Left ventricle myocardium inferior (tissue), 1 donor: ENCODE results near the gene WNT3A. TPM values are rescaled to one million over a fixed set of nuclear protein-coding genes. Genes with fewer than 3 reads are reported as not detected.
A peak's percentile ranks its signal among the peaks of the same experiment; 100 is the strongest.

ENCODE experiments used
- DNase-seq: peaks from one replicate; pipeline ENCODE4 v3.0.0-alpha.2; 2020
- H3K27ac ChIP-seq: fragments of 200-600 bp; replicated peaks from 2 replicates; pipeline ENCODE4 v1.8.0; 2021
- H3K27me3 ChIP-seq: fragments of 200-600 bp; 2 replicates; pipeline ENCODE4 v1.8.0; 2021; ENCODE audit warnings: low read depth
- H3K36me3 ChIP-seq: fragments of 200-600 bp; 2 replicates; pipeline ENCODE4 v1.8.0; 2021
- H3K4me1 ChIP-seq: fragments of 200-600 bp; 2 replicates; pipeline ENCODE4 v1.8.0; 2021
- H3K4me3 ChIP-seq: fragments of 200-600 bp; 2 replicates; pipeline ENCODE4 v1.8.0; 2021; ENCODE audit warnings: mild to moderate bottlenecking, moderate library complexity
- H3K9me3 ChIP-seq: fragments of 200-600 bp; replicated peaks from 2 replicates; pipeline ENCODE4 v1.8.0; 2021
- intact Hi-C: fragments of 100-400 bp; cut with micrococcal nuclease; formaldehyde crosslinking; loops from one replicate; pipeline ENCODE4 v1.11.0; 2022
- microRNA-seq: library from miRNA; unstranded; fragments of <30 nt; microRNA quantifications from one replicate; pipeline ENCODE4 v1.2.0, GENCODE V29; 2020
- total RNA-seq: library from RNA; stranded (reverse); fragmentation: NEBNext Ultra II Directional; extraction: Animal tissue kit (Norgen Biotek cat#: 25700); gene quantifications from one replicate; pipeline ENCODE4 v1.2.1, GENCODE V29; 2021
- TF ChIP-seq, protein P1 (sequence below): fragments of 200-600 bp; IDR thresholded peaks from 2 replicates; pipeline ENCODE4 v1.8.0; 2021; ENCODE audit warnings: antibody characterized with exemption, mild to moderate bottlenecking, borderline replicate concordance
- donor health status: DM: no; HTN: yes; CAD: no; lungs with severe emphysema.

Gene WNT3A
- total RNA-seq, 1 donor from 2014 or later, result not detected

DNA sequence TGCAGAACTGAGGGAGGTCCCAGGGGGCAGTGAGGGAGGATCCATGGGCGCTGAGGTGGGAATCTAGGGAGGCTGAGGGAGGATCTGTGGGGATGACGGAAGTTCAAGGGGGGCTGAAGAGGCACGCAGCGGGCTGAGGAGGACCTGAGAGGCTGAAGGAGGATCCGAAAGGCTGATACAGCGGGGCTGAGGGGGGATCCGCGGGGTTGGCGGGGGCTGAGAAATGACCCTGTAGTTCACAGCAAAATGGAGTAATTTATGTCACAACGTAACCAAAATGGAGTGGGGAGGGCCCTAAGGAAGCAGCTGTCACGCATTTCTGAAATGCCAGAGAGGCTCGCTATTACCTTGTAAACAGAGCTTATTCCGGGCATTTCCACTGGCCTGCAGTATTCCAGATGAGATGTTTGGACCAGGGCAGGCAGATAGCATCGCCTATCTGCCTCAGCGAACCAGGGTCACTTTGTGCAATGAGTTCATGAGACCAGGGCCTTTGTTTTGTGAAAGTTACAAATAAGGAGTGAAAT is 103.2 kb downstream of the WNT3A start:
- peak overlapping the region; percentile 100 for H3K4me3 ChIP-seq
- peak overlapping the region; percentile 92 for H3K27ac ChIP-seq
- no peaks in the 10 kb centered on the region for H3K9me3 ChIP-seq
- H3K27me3 ChIP-seq, result no peaks in the 10 kb centered on the region
- peaks cover 24% of the 10 kb centered on the region for H3K36me3 ChIP-seq
- peaks cover 32% of the 10 kb centered on the region for H3K4me1 ChIP-seq
- DNase-seq, result no peak
- TF ChIP-seq, protein P1, sequence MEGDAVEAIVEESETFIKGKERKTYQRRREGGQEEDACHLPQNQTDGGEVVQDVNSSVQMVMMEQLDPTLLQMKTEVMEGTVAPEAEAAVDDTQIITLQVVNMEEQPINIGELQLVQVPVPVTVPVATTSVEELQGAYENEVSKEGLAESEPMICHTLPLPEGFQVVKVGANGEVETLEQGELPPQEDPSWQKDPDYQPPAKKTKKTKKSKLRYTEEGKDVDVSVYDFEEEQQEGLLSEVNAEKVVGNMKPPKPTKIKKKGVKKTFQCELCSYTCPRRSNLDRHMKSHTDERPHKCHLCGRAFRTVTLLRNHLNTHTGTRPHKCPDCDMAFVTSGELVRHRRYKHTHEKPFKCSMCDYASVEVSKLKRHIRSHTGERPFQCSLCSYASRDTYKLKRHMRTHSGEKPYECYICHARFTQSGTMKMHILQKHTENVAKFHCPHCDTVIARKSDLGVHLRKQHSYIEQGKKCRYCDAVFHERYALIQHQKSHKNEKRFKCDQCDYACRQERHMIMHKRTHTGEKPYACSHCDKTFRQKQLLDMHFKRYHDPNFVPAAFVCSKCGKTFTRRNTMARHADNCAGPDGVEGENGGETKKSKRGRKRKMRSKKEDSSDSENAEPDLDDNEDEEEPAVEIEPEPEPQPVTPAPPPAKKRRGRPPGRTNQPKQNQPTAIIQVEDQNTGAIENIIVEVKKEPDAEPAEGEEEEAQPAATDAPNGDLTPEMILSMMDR, result no peak
- intact Hi-C loops, result no loop called here

- H3K36me3 ChIP-seq, result peaks cover 23% of the 10 kb centered on the region
- H3K9me3 ChIP-seq, result no peaks in the 10 kb centered on the region
- peaks cover 30% of the 10 kb centered on the region for H3K4me1 ChIP-seq
- no peak overlapping the region for H3K27ac ChIP-seq
- H3K27me3 ChIP-seq, result no peaks in the 10 kb centered on the region
- TF ChIP-seq, protein P1, result no peak
- no peak for DNase-seq
- H3K4me3 ChIP-seq, result peak overlapping the region; percentile 100
- intact Hi-C loops, result no loop called here
Observed at GRCh38 chr1:228110556-228110955, 103.8 kb downstream of the WNT3A start.

Small RNA genes within 50 kb of the gene (microRNA-seq; reads per million reads assigned to microRNA genes)
- 1.2 reads per million for gene MIR3620

Other genes with a start within 250 kb of the WNT3A start
- gene PRSS38, start 191.3 kb upstream of the WNT3A start, total RNA-seq, result not detected
- 4.8 TPM for gene WNT9A, start 59.1 kb upstream of the WNT3A start, total RNA-seq
- 294 TPM for gene ARF1, start 75.7 kb downstream of the WNT3A start, total RNA-seq
- 7.1 TPM for gene C1orf35, start 96.3 kb downstream of the WNT3A start, total RNA-seq
- gene MRPL55, start 102.3 kb downstream of the WNT3A start, total RNA-seq, result 51.0 TPM
- 150 TPM for gene GUK1, start 133.3 kb downstream of the WNT3A start, total RNA-seq
- gene GJC2, start 142.9 kb downstream of the WNT3A start, total RNA-seq, result 1.0 TPM
- 15.0 TPM for gene IBA57, start 158.8 kb downstream of the WNT3A start, total RNA-seq
- gene OBSCN, start 201.0 kb downstream of the WNT3A start, total RNA-seq, result 316 TPM